HEK293 (cell line): ENCODE data around the gene AGTPBP1.

Source experiments
- CTCF ChIA-PET: fragments of 350-600 bp; formaldehyde crosslinking; extraction: SDS; loops from one replicate; lab custom pipeline; 2021; ENCODE audit warnings: antibody characterized with exemption; lab: Yijun Ruan, JAX
- POLR2A ChIA-PET: fragments of 300-600 bp; formaldehyde crosslinking; extraction: SDS; loops from one replicate; lab custom pipeline; 2020; ENCODE audit warnings: antibody characterized with exemption, inconsistent platforms; lab: Yijun Ruan, JAX
- H3K27ac ChIP-seq: fragments of 200-500 bp; sonication (Bioruptor generic); 2 replicates; pipeline ENCODE4 v1.5.1; 2014; ENCODE audit warnings: low read depth, low read length, control low read depth, inconsistent platforms; ENCODE audit errors: extremely low read depth
- H3K36me3 ChIP-seq, 2 experiments: fragments of 200-500 bp in 1 of 2; sonication (Bioruptor generic) in 1 of 2; 1 replicate in 1 of 2; 2 replicates in 1 of 2; pipeline ENCODE4 v1.5.1; 2014 to 2017; ENCODE audit warnings: inconsistent platforms in 2 of 2, low read length in 2 of 2; ENCODE audit not compliant: control insufficient read depth in 2 of 2, insufficient read depth in 1 of 2
- H3K4me1 ChIP-seq: fragments of 200-500 bp; sonication (Bioruptor generic); 2 replicates; pipeline ENCODE4 v1.5.1; 2014; ENCODE audit warnings: mild to moderate bottlenecking, low read length, inconsistent platforms; ENCODE audit not compliant: control insufficient read depth, insufficient read depth
- H3K4me3 ChIP-seq: 2 replicates; pipeline ENCODE4 v1.5.1; 2011; ENCODE audit warnings: low read depth, mild to moderate bottlenecking, control low read depth, low read length, moderate library complexity
- H3K9me3 ChIP-seq: fragments of 200-500 bp; sonication (Bioruptor generic); 2 replicates; pipeline ENCODE4 v1.5.1; 2014; ENCODE audit warnings: low read depth, low read length, inconsistent platforms; ENCODE audit not compliant: control insufficient read depth, insufficient read depth
- BCL11A ChIP-seq: fragments of 450-650 bp; formaldehyde crosslinking; IDR thresholded peaks from 2 replicates; pipeline ENCODE4 v1.5.1; 2016; ENCODE audit warnings: low read depth, missing biosample characterization, missing genetic modification characterization
- FEZF1 ChIP-seq: fragments of 450-650 bp; formaldehyde crosslinking; IDR thresholded peaks from 2 replicates; pipeline ENCODE4 v1.5.1; 2016; ENCODE audit warnings: missing biosample characterization, missing genetic modification characterization
- HOXD13 ChIP-seq: sonication (generic); formaldehyde crosslinking; IDR thresholded peaks from 2 replicates; pipeline ENCODE4 v1.8.0; 2022; ENCODE audit warnings: missing genetic modification reagents, borderline replicate concordance
- SCRT2 ChIP-seq: fragments of 450-650 bp; formaldehyde crosslinking; IDR thresholded peaks from 2 replicates; pipeline ENCODE4 v1.5.1; 2016; ENCODE audit warnings: missing biosample characterization, missing genetic modification characterization
- SP2 ChIP-seq: fragments of 450-650 bp; formaldehyde crosslinking; IDR thresholded peaks from 2 replicates; pipeline ENCODE4 v1.5.1; 2016; ENCODE audit warnings: missing biosample characterization, missing genetic modification characterization
- TRIM28 ChIP-seq: IDR thresholded peaks from 2 replicates; pipeline ENCODE4 v1.6.1; 2011; ENCODE audit warnings: low read length, control low read depth, borderline replicate concordance
- YY2 ChIP-seq: fragments of 450-650 bp; formaldehyde crosslinking; IDR thresholded peaks from 2 replicates; pipeline ENCODE4 v1.5.1; 2016; ENCODE audit warnings: missing biosample characterization, missing genetic modification characterization
- ZNF112 ChIP-seq: fragments of 450-650 bp; formaldehyde crosslinking; IDR thresholded peaks from 2 replicates; pipeline ENCODE4 v1.5.0; 2017; ENCODE audit warnings: missing biosample characterization, missing genetic modification characterization
- ZNF133 ChIP-seq: fragments of 450-650 bp; formaldehyde crosslinking; IDR thresholded peaks from 2 replicates; pipeline ENCODE4 v1.5.1; 2016; ENCODE audit warnings: missing biosample characterization, missing genetic modification characterization
- ZNF16 ChIP-seq: fragments of 450-650 bp; formaldehyde crosslinking; IDR thresholded peaks from 2 replicates; pipeline ENCODE4 v1.5.1; 2016; ENCODE audit warnings: low read depth, missing biosample characterization, missing genetic modification characterization
- ZNF19 ChIP-seq: fragments of 450-650 bp; formaldehyde crosslinking; IDR thresholded peaks from 2 replicates; pipeline ENCODE4; 2016; ENCODE audit warnings: missing biosample characterization, missing genetic modification characterization, low read depth
- ZNF214 ChIP-seq: fragments of 450-650 bp; formaldehyde crosslinking; IDR thresholded peaks from 2 replicates; pipeline ENCODE4 v1.5.1; 2017; ENCODE audit warnings: missing biosample characterization, mild to moderate bottlenecking, missing genetic modification characterization, borderline replicate concordance
- ZNF239 ChIP-seq: fragments of 450-650 bp; formaldehyde crosslinking; IDR thresholded peaks from 2 replicates; pipeline ENCODE4 v1.5.1; 2016; ENCODE audit warnings: missing biosample characterization, missing genetic modification characterization
- ZNF391 ChIP-seq: fragments of 450-650 bp; formaldehyde crosslinking; IDR thresholded peaks from 2 replicates; pipeline ENCODE4 v1.5.1; 2016; ENCODE audit warnings: low read depth, missing biosample characterization, missing genetic modification characterization, borderline replicate concordance
- ZNF416 ChIP-seq: fragments of 450-650 bp; formaldehyde crosslinking; IDR thresholded peaks from 2 replicates; pipeline ENCODE4 v1.5.1; 2016; ENCODE audit warnings: missing biosample characterization, missing genetic modification characterization
- ZNF426 ChIP-seq: fragments of 450-650 bp; formaldehyde crosslinking; IDR thresholded peaks from 2 replicates; pipeline ENCODE4 v1.5.1; 2017; ENCODE audit warnings: missing biosample characterization, missing genetic modification characterization, mild to moderate bottlenecking, inconsistent platforms, moderate library complexity
- ZNF600 ChIP-seq: fragments of 450-650 bp; formaldehyde crosslinking; IDR thresholded peaks from 2 replicates; pipeline ENCODE4 v1.5.1; 2016; ENCODE audit warnings: missing biosample characterization, missing genetic modification characterization
- ZNF670 ChIP-seq: fragments of 450-650 bp; formaldehyde crosslinking; IDR thresholded peaks from 2 replicates; pipeline ENCODE4 v1.5.1; 2016; ENCODE audit warnings: missing biosample characterization, missing genetic modification characterization, low read depth
- ZNF768 ChIP-seq: fragments of 450-650 bp; formaldehyde crosslinking; IDR thresholded peaks from 2 replicates; pipeline ENCODE4 v1.5.1; 2018; ENCODE audit warnings: missing biosample characterization, mild to moderate bottlenecking, missing genetic modification characterization
- ZNF792 ChIP-seq: fragments of 450-650 bp; formaldehyde crosslinking; IDR thresholded peaks from 2 replicates; pipeline ENCODE4 v1.5.1; 2016; ENCODE audit warnings: missing biosample characterization, missing genetic modification characterization
- TF ChIP-seq, protein P1 (sequence below): fragments of 450-650 bp; formaldehyde crosslinking; IDR thresholded peaks from 2 replicates; pipeline ENCODE4 v1.5.1; 2017; ENCODE audit warnings: missing biosample characterization, missing genetic modification characterization
- TF ChIP-seq, protein P2 (sequence below): fragments of 450-650 bp; formaldehyde crosslinking; IDR thresholded peaks from 2 replicates; pipeline ENCODE4 v1.5.1; 2016; ENCODE audit warnings: missing biosample characterization, missing genetic modification characterization

Gene AGTPBP1

DNA sequence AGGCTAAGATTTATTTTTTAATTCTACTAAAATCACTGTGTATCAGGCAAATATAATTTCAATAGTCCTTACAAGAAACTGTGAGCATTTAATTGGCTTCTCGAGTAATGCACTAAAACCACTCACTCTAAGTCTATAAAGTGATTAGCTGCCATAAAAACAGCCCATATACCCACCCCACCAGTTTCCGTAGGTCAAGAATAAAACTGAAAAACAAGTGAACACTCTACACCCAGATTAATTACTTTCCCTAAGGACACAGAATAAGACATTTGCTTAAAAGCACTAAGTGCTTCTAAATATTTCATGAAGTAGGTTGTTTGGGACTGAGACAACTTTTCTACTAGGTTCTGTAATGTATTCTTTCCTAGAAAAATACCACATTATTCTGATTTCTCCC is 194.2 kb downstream of the AGTPBP1 start:
- Histone ChIP-seq H3K9me3 (no peaks in the 10 kb centered on the region), H3K27ac (no peak overlapping the region)
- TF ChIP-seq, protein P1, sequence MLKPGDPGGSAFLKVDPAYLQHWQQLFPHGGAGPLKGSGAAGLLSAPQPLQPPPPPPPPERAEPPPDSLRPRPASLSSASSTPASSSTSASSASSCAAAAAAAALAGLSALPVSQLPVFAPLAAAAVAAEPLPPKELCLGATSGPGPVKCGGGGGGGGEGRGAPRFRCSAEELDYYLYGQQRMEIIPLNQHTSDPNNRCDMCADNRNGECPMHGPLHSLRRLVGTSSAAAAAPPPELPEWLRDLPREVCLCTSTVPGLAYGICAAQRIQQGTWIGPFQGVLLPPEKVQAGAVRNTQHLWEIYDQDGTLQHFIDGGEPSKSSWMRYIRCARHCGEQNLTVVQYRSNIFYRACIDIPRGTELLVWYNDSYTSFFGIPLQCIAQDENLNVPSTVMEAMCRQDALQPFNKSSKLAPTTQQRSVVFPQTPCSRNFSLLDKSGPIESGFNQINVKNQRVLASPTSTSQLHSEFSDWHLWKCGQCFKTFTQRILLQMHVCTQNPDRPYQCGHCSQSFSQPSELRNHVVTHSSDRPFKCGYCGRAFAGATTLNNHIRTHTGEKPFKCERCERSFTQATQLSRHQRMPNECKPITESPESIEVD (tag by site-specific recombination): peak; percentile 78
- TF ChIP-seq FEZF1 (tag by site-specific recombination): 0 out of 2 replicates have a peak, but pooled peaks have one; percentile 15
- TF ChIP-seq SP2 (tag by site-specific recombination): no peak
- TF ChIP-seq, all 188 proteins: peak for 2
- no peak overlapping the region for H3K4me3 ChIP-seq
- H3K36me3 ChIP-seq: no peaks in the 10 kb centered on the region
- no peaks in the 10 kb centered on the region for H3K4me1 ChIP-seq
- CTCF ChIA-PET: interaction anchor here (1.4 kb wide), 1 partner anchor 9 kb away, joined by 5 read pairs; no protein-coding TSS in a partner anchor
- POLR2A ChIA-PET: no interaction called here

DNA sequence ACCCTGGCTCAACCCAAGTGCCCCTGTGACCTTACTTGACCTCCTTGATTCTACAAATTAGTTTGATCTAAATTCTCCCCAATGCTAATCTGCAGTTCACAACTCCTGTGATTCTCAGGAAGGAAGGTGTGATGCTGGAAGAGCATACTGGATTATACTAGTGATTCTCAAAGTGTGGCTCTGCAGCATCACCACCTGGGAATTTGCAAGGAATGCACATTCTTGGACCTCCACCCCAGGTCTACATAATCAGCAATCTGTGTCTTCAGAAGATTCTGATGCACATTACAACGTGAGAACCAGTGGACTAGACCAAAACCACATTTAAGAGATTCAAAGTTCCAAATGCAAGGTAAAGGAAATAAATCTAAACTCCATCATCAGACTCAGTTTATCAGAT is 198.6 kb downstream of the AGTPBP1 start:
- no peaks in the 10 kb centered on the region for H3K9me3 ChIP-seq
- TF ChIP-seq SCRT2 (tag by site-specific recombination) (no peak), ZNF16 (tag by site-specific recombination) (no peak), ZNF239 (no peak), ZNF214 (no peak), ZNF768 (tag by site-specific recombination) (no peak), ZNF670 (no peak), ZNF112 (tag by site-specific recombination) (no peak)
- TF ChIP-seq, protein P2, sequence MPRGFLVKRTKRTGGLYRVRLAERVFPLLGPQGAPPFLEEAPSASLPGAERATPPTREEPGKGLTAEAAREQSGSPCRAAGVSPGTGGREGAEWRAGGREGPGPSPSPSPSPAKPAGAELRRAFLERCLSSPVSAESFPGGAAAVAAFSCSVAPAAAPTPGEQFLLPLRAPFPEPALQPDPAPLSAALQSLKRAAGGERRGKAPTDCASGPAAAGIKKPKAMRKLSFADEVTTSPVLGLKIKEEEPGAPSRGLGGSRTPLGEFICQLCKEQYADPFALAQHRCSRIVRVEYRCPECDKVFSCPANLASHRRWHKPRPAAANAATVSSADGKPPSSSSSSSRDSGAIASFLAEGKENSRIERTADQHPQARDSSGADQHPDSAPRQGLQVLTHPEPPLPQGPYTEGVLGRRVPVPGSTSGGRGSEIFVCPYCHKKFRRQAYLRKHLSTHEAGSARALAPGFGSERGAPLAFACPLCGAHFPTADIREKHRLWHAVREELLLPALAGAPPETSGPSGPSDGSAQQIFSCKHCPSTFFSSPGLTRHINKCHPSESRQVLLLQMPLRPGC (tag by site-specific recombination): no peak
- no peak overlapping the region for H3K4me3 ChIP-seq
- H3K4me1 ChIP-seq: no peaks in the 10 kb centered on the region
- no peak overlapping the region for H3K27ac ChIP-seq
- ChIA-PET POLR2A (no interaction called here), CTCF (interaction anchor here (0.6 kb wide), 1 partner anchor 860 kb away, joined by 3 read pairs; no protein-coding TSS in a partner anchor)
- no peaks in the 10 kb centered on the region for H3K36me3 ChIP-seq

DNA sequence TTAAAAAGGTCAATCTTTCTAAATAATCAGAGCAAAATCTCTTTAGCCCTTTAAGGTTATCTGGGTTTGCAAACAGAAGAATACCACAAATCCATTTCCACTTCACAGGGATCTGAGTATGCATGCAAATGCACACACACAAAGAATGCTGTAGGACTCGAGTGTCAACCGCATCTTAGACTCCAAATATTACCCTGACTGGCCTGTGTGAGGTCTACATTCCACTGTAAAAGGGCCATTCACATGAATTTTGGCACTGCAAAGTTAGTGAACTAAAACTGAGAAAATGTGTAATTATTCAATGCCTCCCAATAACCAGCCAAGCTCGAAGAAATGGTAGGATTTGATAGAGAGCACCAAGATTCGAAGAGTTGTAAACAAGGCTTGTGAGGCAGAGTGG is 199.9 kb downstream of the AGTPBP1 start:
- Histone ChIP-seq H3K36me3 (no peaks in the 10 kb centered on the region), H3K9me3 (no peaks in the 10 kb centered on the region), H3K27ac (no peak overlapping the region)
- no peak for TF ChIP-seq TRIM28
- TF ChIP-seq, all 188 proteins: peak for 0
- POLR2A ChIA-PET: no interaction called here
- CTCF ChIA-PET: no interaction called here
- Histone ChIP-seq H3K4me3 (no peak overlapping the region), H3K4me1 (no peaks in the 10 kb centered on the region)

DNA sequence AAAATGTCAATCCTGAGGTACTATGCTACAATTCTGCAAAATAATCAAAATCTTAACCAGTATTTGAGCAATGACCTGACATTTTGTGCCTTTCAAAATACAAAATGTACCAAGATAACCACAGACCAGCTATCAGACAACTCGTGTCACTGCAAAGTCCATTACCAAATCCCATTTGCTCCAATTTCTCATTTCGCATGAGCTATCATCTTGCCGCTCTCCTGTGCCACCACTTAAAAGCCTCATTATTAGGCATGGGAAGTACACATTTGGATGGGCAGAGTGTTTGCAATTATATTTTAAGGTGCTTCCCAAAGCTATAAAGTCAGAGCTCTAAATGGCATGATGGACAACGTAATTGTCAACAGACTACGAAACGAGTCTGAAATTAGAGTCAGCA is 205.2 kb downstream of the AGTPBP1 start:
- Histone ChIP-seq H3K4me3 (no peak overlapping the region), H3K9me3 (no peaks in the 10 kb centered on the region), H3K4me1 (no peaks in the 10 kb centered on the region), H3K27ac (no peak overlapping the region), H3K36me3 (no peaks in the 10 kb centered on the region)
- POLR2A ChIA-PET: no interaction called here
- CTCF ChIA-PET: interaction anchor here (0.7 kb wide), 1 partner anchor 88 kb away, joined by 3 read pairs; no protein-coding TSS in a partner anchor
- TF ChIP-seq BCL11A (tag by site-specific recombination): no peak
- no peak for TF ChIP-seq HOXD13 (CRISPR knock-in tag)
- no peak for TF ChIP-seq ZNF792 (tag by site-specific recombination)
- no peak for TF ChIP-seq ZNF426
- no peak for TF ChIP-seq ZNF600 (tag by site-specific recombination)
- TF ChIP-seq SP2 (tag by site-specific recombination): no peak
- no peak for TF ChIP-seq ZNF133 (tag by site-specific recombination)
- TF ChIP-seq YY2 (tag by site-specific recombination): no peak
- TF ChIP-seq ZNF19: no peak
- TF ChIP-seq ZNF391 (tag by site-specific recombination): no peak
- no peak for TF ChIP-seq ZNF416 (tag by site-specific recombination)
